GM18907 (cell line): ENCODE measurements around the gene CRLF3.
"Not testable (repeated sequence)": the region's sequence is repeated elsewhere in the genome, so short reads cannot be mapped to it uniquely, and the experiment has no call there.

Source experiments
- ATAC-seq: cut with Tn5 transposase; IDR thresholded peaks from one replicate; pipeline ENCODE4 v1.9.1; 2021; ENCODE audit warnings: mild to moderate bottlenecking, moderate library complexity; ENCODE audit not compliant: unreplicated experiment

The CRLF3 gene, protein sequence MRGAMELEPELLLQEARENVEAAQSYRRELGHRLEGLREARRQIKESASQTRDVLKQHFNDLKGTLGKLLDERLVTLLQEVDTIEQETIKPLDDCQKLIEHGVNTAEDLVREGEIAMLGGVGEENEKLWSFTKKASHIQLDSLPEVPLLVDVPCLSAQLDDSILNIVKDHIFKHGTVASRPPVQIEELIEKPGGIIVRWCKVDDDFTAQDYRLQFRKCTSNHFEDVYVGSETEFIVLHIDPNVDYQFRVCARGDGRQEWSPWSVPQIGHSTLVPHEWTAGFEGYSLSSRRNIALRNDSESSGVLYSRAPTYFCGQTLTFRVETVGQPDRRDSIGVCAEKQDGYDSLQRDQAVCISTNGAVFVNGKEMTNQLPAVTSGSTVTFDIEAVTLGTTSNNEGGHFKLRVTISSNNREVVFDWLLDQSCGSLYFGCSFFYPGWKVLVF

GRCh38 chr17:30824356-30825145 is at the start of gene CRLF3:
CRLF3 (minus strand) TSS chr17:30824692; CDS start chr17:30824651, 41 bp downstream.
- peak; percentile 81 for ATAC-seq

DNA sequence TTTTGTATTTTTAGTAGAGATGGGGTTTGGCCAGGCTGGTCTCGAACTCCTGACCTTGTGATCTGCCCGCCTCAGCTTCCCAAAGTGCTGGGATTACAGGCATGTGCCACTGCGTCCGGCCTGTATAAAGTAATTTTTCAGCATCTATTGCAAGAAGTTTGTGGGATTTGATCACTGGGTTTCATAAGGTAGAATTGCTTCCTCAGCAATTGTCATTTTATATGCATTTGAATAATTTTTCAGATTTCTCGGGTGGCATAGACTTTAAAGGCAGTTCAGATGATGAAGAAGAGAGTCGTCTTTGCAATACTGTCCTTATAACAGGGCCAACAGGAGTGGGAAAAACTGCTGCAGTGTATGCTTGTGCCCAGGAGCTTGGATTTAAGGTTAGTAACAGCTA is 44.5 kb upstream of the CRLF3 start:
- no peak for ATAC-seq

GRCh38 chr17:30864636-30865035 is 40.1 kb upstream of the CRLF3 start:
- ATAC-seq = no peak

GRCh38 chr17:30858556-30859250 is 34.2 kb upstream of the CRLF3 start:
- ATAC-seq = no peak

DNA sequence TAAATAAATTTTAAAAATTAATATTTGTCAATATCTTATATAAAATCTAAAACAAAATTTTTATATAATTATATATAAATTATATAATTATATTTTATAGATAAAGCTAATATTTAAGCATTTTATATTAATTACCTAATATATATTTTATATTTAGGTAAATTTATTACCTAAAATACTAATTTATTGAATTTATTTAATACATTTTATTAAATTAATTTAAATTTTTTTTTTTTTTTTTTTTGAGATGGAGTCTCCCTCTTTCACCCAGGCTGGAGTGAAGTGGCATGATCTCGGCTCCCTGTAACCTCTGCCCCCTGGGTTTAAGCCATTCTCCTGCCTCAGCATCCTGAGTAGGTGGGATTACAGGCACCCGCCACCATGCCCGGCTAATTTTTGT is 29.7 kb upstream of the CRLF3 start:
- ATAC-seq = no peak

- no peak for ATAC-seq
These were observed 23.5 kb upstream of the CRLF3 start for GRCh38 chr17:30848021-30848420.

GRCh38 chr17:30840771-30841170 is 16.3 kb upstream of the CRLF3 start:
- no peak for ATAC-seq

DNA sequence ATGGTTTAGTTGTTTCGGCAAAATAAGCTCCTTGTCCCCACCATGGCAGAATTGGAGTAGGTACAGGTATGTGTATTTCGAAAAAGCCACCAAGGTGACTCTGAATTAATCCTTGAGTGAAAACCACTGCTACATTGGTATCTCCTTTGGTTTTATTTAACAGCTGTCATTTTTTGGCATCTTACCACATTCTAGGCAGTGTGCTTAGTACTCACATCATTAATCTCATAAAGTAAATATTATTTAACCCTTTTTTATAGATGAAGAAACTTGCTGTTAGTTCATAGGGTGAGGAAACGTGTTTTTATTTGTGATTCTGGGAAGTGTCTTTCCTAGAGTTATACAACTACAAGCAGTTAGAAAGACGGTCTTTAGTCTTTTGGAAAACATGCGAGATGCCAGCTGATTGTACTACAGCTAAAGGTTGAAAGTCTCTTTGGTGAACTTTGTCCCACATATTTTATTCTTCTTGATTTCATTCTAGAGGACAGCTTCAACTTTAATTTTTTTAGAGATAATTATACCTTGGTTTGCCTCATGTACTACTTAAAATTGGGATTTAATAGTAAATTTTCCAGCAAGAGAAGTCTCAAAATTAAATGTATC is 13.8 kb upstream of the CRLF3 start:
- no peak for ATAC-seq

- ATAC-seq = no peak
These were observed 8.1 kb upstream of the CRLF3 start for GRCh38 chr17:30832438-30833124.

DNA sequence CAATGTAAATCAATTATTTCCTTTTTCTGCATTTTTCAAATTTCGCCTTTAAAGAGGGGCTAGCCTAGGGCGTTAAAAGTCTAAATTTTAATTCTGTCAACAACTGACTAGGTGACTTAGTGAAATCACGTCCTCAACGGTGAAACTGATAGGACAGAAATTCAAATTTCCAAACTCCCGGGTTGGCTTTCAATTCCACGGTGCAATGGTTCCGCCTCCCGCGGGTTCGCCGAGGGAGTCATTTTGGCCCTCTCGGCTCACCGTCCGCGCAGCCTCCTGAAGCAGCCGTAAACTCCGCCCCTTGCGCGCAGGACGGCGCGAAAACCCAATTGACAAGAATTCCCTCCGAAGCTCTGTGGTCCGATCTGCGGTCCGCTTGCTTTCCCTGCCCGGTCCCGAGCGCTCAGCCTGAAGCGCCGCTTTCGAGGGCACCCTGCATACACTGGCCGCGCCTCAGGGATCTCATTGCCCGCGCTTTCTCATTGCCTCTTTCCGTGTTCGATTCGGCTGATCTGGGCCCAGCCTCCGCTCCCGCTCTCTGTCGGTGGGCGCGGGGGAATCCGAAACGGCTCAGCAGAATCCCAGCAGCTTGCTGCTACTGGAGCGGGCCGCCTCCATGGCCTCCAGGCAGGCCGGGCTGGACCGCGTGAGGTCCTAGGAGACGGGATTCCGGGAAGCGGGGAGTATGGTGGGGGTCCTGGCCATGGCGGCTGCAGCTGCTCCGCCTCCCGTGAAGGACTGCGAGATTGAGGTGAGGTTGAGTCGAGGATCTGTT is 7.4 kb upstream of the CRLF3 start, which contains the start of gene ATAD5:
Gene ATAD5, plus strand, starts transcription at position 304 of the 775 bp plus-strand sequence. Its CDS starts 382 bp downstream, at position 686.
- ATAC-seq = peak; percentile 68

GRCh38 chr17:30831257-30831656 is 6.8 kb upstream of the CRLF3 start:
- ATAC-seq = no peak

- no peak for ATAC-seq
These were observed 4.5 kb upstream of the CRLF3 start for GRCh38 chr17:30829022-30829421.

DNA sequence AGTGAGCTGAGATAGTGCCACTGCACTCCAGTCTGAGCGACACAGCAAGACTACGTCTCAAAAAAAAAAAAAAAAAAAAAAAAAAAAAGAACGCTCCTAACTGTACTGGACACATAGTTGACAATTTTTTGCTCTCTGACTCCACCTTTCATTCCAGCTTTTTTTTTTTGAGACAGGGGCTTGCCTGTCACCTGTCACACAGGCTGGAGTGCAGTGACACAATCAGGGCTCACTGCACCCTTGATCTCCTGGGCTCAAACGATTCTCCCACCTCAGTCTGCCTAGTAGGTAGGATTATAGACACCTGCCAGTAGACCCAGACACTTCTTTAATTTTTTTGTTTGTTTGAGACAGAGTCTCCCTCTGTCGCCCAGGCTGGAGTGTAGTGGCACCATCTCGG is 2.6 kb upstream of the CRLF3 start:
- no peak for ATAC-seq

DNA sequence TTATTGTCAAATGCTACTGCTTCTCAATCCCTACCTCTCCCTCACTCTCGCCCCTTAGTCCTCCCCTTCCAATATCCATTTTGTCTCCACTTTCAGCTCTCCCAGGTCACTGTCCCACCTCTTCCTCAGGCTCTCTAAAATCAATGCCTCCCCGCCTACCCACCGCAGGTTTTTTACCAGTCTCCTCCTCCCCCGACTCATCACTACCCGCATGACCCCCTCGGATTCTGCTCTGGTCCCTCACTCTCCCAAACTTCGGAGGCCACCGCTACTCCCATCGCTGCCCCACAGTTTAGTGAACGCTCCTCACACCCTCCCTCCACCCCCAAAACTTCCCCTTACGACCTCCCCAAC is 513 bp downstream of the CRLF3 start:
- ATAC-seq = no peak

DNA sequence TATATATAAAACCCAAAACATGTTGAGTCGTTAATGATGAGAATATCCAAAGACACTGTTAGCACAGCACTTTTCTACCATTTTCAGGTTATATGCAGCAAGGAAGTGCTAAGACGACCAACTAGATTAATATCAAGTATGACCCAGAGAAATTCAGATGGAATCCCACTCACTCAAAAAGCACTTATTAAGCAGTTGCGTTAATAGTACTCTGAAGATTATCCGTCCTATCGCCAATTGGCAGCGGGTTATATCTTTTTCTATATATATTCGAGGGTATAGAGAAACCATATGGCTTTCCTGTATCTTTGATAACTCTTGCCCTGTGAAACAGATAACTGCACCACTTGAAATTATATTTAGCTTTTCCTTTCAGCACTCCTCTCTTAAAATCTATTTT is 1.1 kb downstream of the CRLF3 start:
- ATAC-seq = no peak

- not testable (repeated sequence) for ATAC-seq
These were observed 1.6 kb downstream of the CRLF3 start for GRCh38 chr17:30822919-30823318.

GRCh38 chr17:30821871-30822723 is 2.4 kb downstream of the CRLF3 start:
- no peak for ATAC-seq

- no peak for ATAC-seq
These were observed 4.4 kb downstream of the CRLF3 start for GRCh38 chr17:30819971-30820705.
